ENCODE measurements around the gene ATP5F1B. TPM values are rescaled to one million over a fixed set of nuclear protein-coding genes. Genes with fewer than 3 reads are reported as not detected.

The ATP5F1B gene
- total and polyA plus RNA-seq, 2 of the 13 experiments (the other 11 are each of a cell fraction or from before 2014, with no cell fraction given) = 1,051 to 1,180 TPM

GRCh38 chr12:56630180-56630632 is 15.6 kb downstream of the ATP5F1B start, which contains the start of gene BAZ2A (continued):
- TF ChIP-seq RAD21 (CRISPR knock-in tag; IDR thresholded peaks at IDR 0.05) = no peak
- no peak for TF ChIP-seq WIZ (CRISPR knock-in tag; IDR thresholded peaks at IDR 0.05)
- TF ChIP-seq TFE3 (CRISPR knock-in tag; IDR thresholded peaks at IDR 0.05) = 0 out of 2 replicates have a peak, but pooled peaks have one; percentile 31
- no peak for TF ChIP-seq SMARCE1 (IDR thresholded peaks at IDR 0.05; ENCODE audit: borderline replicate concordance)
- no peak for TF ChIP-seq HNF1A (IDR thresholded peaks at IDR 0.05; ENCODE audit: low read depth)
- TF ChIP-seq HNF1A (CRISPR knock-in tag; IDR thresholded peaks at IDR 0.05; ENCODE audit: borderline replicate concordance) = no peak; the same call in 1 of the 2 replicates
- peak; percentile 95 for TF ChIP-seq KAT7 (CRISPR knock-in tag; IDR thresholded peaks at IDR 0.05; ENCODE audit: borderline replicate concordance)
- no peak for TF ChIP-seq ZNF737 (CRISPR knock-in tag; IDR thresholded peaks at IDR 0.05; ENCODE audit: borderline replicate concordance)
- no peak for TF ChIP-seq IRF1 (CRISPR knock-in tag; IDR thresholded peaks at IDR 0.05; ENCODE audit: low read depth)
- no peak for TF ChIP-seq NR1H2 (CRISPR knock-in tag; IDR thresholded peaks at IDR 0.05; ENCODE audit: borderline replicate concordance, low read depth)
- TF ChIP-seq POLR2AphosphoS5 (IDR thresholded peaks at IDR 0.05; ENCODE audit: low read depth, low read length) = no peak
- TF ChIP-seq ZNF781 (CRISPR knock-in tag; IDR thresholded peaks at IDR 0.05; ENCODE audit: borderline replicate concordance, not compliant biosample characterization) = no peak
- TF ChIP-seq ZFYVE20 (CRISPR knock-in tag; IDR thresholded peaks at IDR 0.05; ENCODE audit: borderline replicate concordance, low read depth) = no peak
- no peak for TF ChIP-seq PAF1 (CRISPR knock-in tag; IDR thresholded peaks at IDR 0.05)
- no peak for TF ChIP-seq SCMH1 (CRISPR knock-in tag; IDR thresholded peaks at IDR 0.05; ENCODE audit: borderline replicate concordance)
- TF ChIP-seq ATF1 (CRISPR knock-in tag; IDR thresholded peaks at IDR 0.05) = no peak
- peak; percentile 84 for TF ChIP-seq ERF (CRISPR knock-in tag; IDR thresholded peaks at IDR 0.05)
- TF ChIP-seq SAP130 (CRISPR knock-in tag; IDR thresholded peaks at IDR 0.05; ENCODE audit: low read depth) = peak; percentile 91
- no peak for TF ChIP-seq ZBTB14 (CRISPR knock-in tag; IDR thresholded peaks at IDR 0.05)
- TF ChIP-seq ZNF513 (CRISPR knock-in tag; conservative IDR thresholded peaks at IDR 0.05) = no peak
- TF ChIP-seq ZFP36L1 (CRISPR knock-in tag; IDR thresholded peaks at IDR 0.05) = no peak
- peak; percentile 30; the same call in 1 of the 2 replicates for TF ChIP-seq CEBPG (CRISPR knock-in tag; IDR thresholded peaks at IDR 0.05)
- no peak for TF ChIP-seq NPAS2 (CRISPR knock-in tag; IDR thresholded peaks at IDR 0.05; ENCODE audit: borderline replicate concordance)

Data from HepG2 (cell line).